ENCODE data around the gene IGF2BP3.

- TF ChIP-seq CTCF (IDR thresholded peaks at IDR 0.05) (no peak), POLR2A (IDR thresholded peaks at IDR 0.05) (no peak)
These were observed 44.5 kb upstream of the IGF2BP3 start for GRCh38 chr7:23514755-23515154.
